WTC11 (cell line): ENCODE data around the gene COL4A3.

ENCODE experiments used
- ETV6 ChIP-seq: sonication (generic); formaldehyde crosslinking; IDR thresholded peaks from 2 replicates; pipeline ENCODE4 v1.8.1; 2022; ENCODE audit warnings: mild to moderate bottlenecking, missing genetic modification reagents
- FOXJ3 ChIP-seq: sonication (generic); formaldehyde crosslinking; IDR thresholded peaks from 2 replicates; pipeline ENCODE4 v1.9.0; 2021; ENCODE audit warnings: missing genetic modification reagents, mild to moderate bottlenecking, borderline replicate concordance
- MXD4 ChIP-seq: fragments of 250-450 bp; sonication (Bioruptor Pico); IDR thresholded peaks from 2 replicates; pipeline ENCODE4 v1.8.0; 2021; ENCODE audit warnings: mild to moderate bottlenecking, moderate library complexity, borderline replicate concordance
- NR3C1 ChIP-seq: sonication (generic); formaldehyde crosslinking; conservative IDR thresholded peaks from 2 replicates; pipeline ENCODE4 v1.8.1; 2023; ENCODE audit warnings: low read depth, mild to moderate bottlenecking, missing genetic modification reagents
- OVOL2 ChIP-seq: fragments of 250-450 bp; sonication (Bioruptor Pico); IDR thresholded peaks from 2 replicates; pipeline ENCODE4 v1.9.0; 2021; ENCODE audit warnings: mild to moderate bottlenecking, borderline replicate concordance
- PRRX2 ChIP-seq: fragments of 250-450 bp; sonication (Bioruptor Pico); IDR thresholded peaks from 2 replicates; pipeline ENCODE4 v1.8.0; 2021; ENCODE audit warnings: mild to moderate bottlenecking
- TP53 ChIP-seq: sonication (generic); formaldehyde crosslinking; IDR thresholded peaks from 2 replicates; pipeline ENCODE4 v1.8.1; 2023; ENCODE audit warnings: mild to moderate bottlenecking, missing genetic modification reagents
- ZNF416 ChIP-seq: fragments of 250-450 bp; sonication (Bioruptor Pico); IDR thresholded peaks from 2 replicates; pipeline ENCODE4 v1.9.0; 2021; ENCODE audit warnings: mild to moderate bottlenecking, inconsistent platforms
- TF ChIP-seq, protein P1 (sequence below): fragments of 200-600 bp; IDR thresholded peaks from 2 replicates; pipeline ENCODE4 v1.8.0; 2022; ENCODE audit warnings: antibody characterized with exemption
- TF ChIP-seq, protein P2 (sequence below): sonication (generic); formaldehyde crosslinking; IDR thresholded peaks from 2 replicates; pipeline ENCODE4 v1.8.1; 2023; ENCODE audit warnings: mild to moderate bottlenecking, missing genetic modification reagents, moderate library complexity
- TF ChIP-seq, protein P3 (sequence below): sonication (generic); formaldehyde crosslinking; IDR thresholded peaks from 2 replicates; pipeline ENCODE4 v1.8.0; 2022; ENCODE audit warnings: mild to moderate bottlenecking, missing genetic modification reagents
- TF ChIP-seq, protein P4 (sequence below): sonication (generic); formaldehyde crosslinking; IDR thresholded peaks from 2 replicates; pipeline ENCODE4 v1.8.1; 2023; ENCODE audit warnings: mild to moderate bottlenecking, missing genetic modification reagents, moderate library complexity
- TF ChIP-seq, protein P5 (sequence below): fragments of 250-450 bp; sonication (Bioruptor Pico); IDR thresholded peaks from 2 replicates; pipeline ENCODE4 v1.8.0; 2021; ENCODE audit warnings: mild to moderate bottlenecking
- TF ChIP-seq, protein P6 (sequence below): fragments of 250-450 bp; sonication (Bioruptor Pico); IDR thresholded peaks from 2 replicates; pipeline ENCODE4 v1.9.0; 2021; ENCODE audit warnings: moderate library complexity, mild to moderate bottlenecking, inconsistent platforms, borderline replicate concordance

DNA sequence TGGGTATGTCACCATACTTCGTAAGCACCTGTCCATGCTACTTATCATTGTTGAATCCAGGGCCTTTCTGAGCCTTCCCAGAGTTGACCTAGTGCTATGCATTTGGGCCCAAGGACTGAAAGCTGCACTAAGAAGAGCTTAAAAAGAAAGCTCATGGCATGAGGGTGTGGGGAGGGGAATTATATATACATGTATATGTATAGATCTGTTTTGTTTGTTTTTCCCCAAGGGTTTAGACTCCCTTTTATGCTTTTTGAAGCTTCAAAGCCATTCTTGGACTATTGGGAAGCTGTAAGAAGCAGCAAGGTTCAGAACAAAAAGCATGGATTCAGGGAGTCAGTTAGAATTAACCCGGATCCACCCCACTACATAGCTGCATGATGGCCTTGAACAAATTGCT is 183.9 kb downstream of the COL4A3 start:
- TF ChIP-seq ETV6 (CRISPR knock-in tag), result no peak
- TF ChIP-seq, protein P1, sequence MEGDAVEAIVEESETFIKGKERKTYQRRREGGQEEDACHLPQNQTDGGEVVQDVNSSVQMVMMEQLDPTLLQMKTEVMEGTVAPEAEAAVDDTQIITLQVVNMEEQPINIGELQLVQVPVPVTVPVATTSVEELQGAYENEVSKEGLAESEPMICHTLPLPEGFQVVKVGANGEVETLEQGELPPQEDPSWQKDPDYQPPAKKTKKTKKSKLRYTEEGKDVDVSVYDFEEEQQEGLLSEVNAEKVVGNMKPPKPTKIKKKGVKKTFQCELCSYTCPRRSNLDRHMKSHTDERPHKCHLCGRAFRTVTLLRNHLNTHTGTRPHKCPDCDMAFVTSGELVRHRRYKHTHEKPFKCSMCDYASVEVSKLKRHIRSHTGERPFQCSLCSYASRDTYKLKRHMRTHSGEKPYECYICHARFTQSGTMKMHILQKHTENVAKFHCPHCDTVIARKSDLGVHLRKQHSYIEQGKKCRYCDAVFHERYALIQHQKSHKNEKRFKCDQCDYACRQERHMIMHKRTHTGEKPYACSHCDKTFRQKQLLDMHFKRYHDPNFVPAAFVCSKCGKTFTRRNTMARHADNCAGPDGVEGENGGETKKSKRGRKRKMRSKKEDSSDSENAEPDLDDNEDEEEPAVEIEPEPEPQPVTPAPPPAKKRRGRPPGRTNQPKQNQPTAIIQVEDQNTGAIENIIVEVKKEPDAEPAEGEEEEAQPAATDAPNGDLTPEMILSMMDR, result no peak
- TF ChIP-seq NR3C1 (CRISPR knock-in tag), result no peak
- no peak for TF ChIP-seq TP53 (CRISPR knock-in tag)
- TF ChIP-seq, protein P2, sequence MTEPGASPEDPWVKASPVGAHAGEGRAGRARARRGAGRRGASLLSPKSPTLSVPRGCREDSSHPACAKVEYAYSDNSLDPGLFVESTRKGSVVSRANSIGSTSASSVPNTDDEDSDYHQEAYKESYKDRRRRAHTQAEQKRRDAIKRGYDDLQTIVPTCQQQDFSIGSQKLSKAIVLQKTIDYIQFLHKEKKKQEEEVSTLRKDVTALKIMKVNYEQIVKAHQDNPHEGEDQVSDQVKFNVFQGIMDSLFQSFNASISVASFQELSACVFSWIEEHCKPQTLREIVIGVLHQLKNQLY, result no peak
- no peak for TF ChIP-seq FOXJ3
- TF ChIP-seq ZNF416 (CRISPR knock-in tag), result no peak
- TF ChIP-seq OVOL2 (CRISPR knock-in tag), result no peak
- TF ChIP-seq, protein P3, sequence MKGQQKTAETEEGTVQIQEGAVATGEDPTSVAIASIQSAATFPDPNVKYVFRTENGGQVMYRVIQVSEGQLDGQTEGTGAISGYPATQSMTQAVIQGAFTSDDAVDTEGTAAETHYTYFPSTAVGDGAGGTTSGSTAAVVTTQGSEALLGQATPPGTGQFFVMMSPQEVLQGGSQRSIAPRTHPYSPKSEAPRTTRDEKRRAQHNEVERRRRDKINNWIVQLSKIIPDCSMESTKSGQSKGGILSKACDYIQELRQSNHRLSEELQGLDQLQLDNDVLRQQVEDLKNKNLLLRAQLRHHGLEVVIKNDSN (CRISPR knock-in tag), result no peak
- TF ChIP-seq, protein P4, sequence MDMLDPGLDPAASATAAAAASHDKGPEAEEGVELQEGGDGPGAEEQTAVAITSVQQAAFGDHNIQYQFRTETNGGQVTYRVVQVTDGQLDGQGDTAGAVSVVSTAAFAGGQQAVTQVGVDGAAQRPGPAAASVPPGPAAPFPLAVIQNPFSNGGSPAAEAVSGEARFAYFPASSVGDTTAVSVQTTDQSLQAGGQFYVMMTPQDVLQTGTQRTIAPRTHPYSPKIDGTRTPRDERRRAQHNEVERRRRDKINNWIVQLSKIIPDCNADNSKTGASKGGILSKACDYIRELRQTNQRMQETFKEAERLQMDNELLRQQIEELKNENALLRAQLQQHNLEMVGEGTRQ (CRISPR knock-in tag), result no peak
- TF ChIP-seq, protein P5, sequence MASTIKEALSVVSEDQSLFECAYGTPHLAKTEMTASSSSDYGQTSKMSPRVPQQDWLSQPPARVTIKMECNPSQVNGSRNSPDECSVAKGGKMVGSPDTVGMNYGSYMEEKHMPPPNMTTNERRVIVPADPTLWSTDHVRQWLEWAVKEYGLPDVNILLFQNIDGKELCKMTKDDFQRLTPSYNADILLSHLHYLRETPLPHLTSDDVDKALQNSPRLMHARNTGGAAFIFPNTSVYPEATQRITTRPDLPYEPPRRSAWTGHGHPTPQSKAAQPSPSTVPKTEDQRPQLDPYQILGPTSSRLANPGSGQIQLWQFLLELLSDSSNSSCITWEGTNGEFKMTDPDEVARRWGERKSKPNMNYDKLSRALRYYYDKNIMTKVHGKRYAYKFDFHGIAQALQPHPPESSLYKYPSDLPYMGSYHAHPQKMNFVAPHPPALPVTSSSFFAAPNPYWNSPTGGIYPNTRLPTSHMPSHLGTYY (CRISPR knock-in tag), result no peak
- TF ChIP-seq, protein P6, sequence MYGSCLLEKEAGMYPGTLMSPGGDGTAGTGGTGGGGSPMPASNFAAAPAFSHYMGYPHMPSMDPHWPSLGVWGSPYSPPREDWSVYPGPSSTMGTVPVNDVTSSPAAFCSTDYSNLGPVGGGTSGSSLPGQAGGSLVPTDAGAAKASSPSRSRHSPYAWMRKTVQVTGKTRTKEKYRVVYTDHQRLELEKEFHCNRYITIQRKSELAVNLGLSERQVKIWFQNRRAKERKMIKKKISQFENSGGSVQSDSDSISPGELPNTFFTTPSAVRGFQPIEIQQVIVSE (CRISPR knock-in tag), result no peak
- no peak for TF ChIP-seq PRRX2 (CRISPR knock-in tag)
- TF ChIP-seq MXD4 (CRISPR knock-in tag), result no peak
